HG03097 (cell line): ENCODE data around the gene DUS4L.
"Not testable (repeated sequence)": the region's sequence is repeated elsewhere in the genome, so short reads cannot be mapped to it uniquely, and the experiment has no call there.

Experiments used
- ATAC-seq: cut with Tn5 transposase; IDR thresholded peaks from one replicate; pipeline ENCODE4 v1.9.1; 2021; ENCODE audit not compliant: unreplicated experiment, low FRiP score

DUS4L gene, protein sequence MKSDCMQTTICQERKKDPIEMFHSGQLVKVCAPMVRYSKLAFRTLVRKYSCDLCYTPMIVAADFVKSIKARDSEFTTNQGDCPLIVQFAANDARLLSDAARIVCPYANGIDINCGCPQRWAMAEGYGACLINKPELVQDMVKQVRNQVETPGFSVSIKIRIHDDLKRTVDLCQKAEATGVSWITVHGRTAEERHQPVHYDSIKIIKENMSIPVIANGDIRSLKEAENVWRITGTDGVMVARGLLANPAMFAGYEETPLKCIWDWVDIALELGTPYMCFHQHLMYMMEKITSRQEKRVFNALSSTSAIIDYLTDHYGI

DNA sequence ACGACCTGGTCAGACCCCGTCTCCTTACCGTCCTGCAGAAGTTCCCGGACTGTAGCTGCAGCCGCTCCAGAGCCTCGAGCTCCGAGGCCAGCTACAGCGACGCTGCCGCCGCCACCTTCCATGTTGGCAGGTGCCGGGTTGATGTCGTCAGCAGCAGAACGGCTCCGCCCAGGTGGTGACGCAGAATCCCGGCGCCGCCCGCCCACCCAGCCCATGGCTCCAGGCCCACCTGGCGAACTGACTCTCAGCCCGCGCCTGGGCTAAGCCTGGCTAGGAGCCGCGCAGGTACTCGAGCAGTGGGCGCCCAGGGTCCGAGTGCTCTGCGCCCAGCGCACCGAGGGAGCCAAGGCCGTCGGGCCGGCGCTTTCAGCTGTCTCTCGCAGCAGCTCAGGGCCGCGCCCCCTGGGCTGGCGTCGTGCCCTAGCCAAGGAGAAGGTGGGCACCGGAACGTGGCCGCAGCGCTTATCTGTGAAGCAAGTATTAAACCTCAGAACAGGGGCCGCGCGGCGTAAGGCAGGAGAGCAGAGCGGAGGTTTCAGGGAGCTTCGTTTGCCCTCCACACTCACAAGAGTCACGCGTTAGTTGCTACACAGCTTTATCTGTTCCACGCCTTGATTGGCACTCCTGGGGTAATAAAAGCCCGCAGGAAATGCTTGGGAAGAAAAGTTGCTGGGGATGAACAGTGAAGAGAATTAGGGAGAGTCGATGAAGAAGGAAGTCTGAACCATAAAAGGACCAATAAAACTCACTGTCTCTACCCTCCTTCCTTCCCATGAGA, at the start of gene DUS4L, which contains the start of gene COG5:
Gene DUS4L, plus strand, starts transcription at position 197 of the 778 bp plus-strand sequence. CDS start 3,100 bp downstream, outside the sequence.
Gene COG5, minus strand, starts transcription at position 146 of the 778 bp plus-strand sequence. Its CDS starts 24 bp downstream, at position 122.
- ATAC-seq = peak; percentile 93

DNA sequence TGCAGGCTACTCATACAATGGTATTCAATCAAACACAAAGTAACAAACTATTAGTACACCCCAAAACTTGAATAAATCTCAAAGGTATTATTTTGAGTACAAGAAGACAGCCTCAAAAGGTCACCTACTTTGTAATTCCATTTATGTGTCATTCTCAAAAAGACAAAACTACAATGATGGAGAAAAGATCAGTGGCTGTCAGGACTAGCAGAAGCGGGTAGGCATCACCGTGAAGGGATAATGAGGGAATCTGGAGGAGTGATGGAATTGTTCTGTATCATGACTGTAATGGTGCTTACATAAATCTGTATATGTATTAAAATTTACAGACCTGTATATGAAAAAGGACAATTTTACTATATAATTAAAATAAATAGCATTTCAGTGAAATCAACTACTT, 37.1 kb upstream of the DUS4L start:
- no peak for ATAC-seq

DNA sequence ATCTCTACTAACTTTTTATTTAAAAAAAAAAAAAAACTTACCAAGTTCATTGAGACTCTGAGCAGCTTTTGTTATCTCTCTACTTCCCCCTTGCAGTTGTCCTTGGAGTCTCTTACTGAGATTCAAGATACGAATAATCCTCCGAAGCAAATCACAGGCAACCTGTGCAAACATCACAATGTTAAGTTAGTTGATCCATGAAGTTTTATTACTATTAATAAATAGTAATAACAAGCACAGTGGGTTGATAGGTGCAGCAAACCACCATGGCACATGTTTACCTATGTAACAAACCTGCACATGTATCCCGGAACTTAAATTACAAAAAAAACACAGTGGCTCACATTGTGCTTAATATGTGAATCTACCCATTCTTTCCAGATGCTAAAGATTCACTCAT, 36.6 kb upstream of the DUS4L start:
- no peak for ATAC-seq

DNA sequence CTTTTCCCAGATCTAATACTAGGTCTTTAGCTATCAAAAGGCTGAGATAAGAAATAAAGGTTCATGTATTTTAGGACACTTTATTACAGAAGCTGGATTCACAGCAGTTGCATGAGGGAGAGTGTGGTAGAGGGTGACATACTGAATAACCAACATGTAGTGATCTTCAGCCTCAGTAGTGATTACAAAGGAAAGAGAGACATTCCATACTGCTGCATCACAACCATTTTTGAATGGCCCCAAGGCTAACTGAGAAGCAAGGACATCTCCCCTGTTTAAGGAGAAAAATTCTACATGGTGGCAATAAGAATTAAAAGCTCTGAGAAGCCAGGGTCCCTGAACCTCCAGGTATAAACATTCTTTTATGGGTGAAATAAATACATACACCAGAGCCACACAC, 35.3 kb upstream of the DUS4L start:
- ATAC-seq = no peak

DNA sequence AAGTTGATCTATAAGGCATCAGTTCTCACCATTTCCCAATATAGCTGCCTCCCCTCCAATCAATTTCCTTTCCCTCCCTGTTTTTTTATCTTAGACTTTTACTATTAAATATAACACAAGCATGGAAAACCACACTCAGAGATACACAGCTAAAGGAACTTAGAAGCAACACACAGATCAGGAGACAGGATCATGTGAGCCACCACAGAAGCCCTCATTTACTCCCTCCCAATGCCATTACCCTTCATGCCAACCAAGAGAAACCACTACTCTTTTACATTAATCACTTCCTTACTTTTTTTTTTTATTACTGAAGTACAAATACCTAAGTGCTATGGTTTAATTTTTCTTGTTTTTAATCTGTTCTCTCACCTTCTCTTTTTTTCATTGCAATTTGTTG, 33.0 kb upstream of the DUS4L start:
- ATAC-seq = no peak

DNA sequence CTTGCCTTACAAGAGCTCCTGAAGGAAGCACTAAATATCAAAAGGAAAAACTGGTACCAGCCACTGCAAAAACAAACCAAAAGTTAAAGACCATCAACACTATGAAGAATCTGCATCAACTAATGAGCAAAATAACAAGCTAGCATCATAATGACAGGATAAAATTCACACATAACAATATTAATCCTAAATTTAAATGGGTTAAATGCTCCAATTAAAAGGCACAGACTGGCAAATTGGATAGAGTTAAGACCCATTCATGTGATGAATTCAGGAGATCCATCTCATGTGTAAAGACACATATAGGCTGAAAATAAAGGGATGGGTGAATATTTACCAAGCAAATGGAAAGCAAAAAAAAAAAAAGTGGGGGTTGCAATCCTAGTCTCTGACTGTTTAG, 29.6 kb upstream of the DUS4L start:
- ATAC-seq = no peak

DNA sequence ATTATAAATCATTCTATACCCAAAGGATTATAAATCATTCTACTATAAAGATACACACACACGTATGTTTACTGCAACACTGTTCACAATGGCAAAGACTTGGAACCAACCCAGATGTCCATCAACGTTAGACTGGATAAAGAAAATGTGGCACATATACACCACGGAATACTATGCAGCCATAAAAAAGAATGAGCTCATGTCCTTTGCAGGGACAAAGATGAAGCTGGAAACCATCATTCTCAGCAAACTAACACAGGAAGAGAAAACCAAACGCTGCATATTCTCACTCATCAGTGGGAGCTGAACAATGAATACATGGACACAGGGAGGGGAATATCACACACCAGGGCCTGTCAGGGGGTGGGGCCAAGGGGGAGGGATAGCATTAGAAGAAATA, 26.5 kb upstream of the DUS4L start:
- not testable (repeated sequence) for ATAC-seq

DNA sequence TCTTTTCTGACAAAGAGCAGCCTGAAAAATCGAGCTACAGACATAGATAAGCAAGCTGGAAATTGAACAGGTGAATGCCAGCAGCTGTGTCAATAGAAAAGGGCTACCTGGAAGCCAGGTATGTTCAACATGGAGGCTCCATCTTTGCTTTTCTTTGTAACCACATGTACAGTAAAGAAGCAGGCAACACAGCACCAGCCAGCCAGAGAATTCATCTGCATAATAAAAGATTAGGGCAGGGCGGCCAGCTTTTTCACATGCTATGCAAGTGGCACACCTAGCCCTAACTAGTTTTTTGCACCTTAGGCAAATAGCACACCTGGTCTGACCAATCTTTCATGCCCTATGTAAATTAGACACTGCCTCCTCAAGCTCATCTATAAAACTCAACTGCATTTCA, 25.8 kb upstream of the DUS4L start:
- no peak for ATAC-seq

DNA sequence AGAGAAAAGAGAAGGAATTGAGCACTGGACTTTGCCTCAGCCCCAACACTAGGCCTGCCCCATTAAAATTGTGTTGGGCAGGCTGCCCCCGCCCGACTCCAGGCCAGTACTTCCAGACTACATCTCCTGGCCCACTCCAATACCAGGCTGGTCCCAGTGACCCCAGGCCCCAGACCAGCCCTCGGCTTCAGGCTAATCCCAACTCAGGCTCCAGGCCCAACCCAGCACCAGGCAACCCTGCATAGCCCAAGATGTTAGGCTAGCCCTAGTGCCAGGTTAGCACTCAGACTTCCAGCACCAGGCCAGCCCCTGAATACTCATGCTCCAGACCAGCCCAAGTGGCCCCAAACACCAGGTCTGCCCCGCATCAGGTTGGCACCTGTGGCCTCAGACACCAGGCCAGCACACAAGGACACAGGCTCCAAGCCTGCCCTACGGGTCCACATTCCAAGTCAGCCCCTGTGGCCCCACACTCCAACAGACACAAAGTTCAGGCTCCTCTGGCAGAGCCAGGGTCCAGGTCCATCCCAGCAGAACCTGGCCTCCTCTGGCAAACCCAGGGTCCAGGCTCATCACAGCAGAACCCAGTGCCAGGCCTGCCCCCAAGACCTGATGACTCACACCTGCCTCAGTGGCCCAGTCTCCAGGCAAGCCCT, 20.3 kb upstream of the DUS4L start:
- ATAC-seq = no peak

DNA sequence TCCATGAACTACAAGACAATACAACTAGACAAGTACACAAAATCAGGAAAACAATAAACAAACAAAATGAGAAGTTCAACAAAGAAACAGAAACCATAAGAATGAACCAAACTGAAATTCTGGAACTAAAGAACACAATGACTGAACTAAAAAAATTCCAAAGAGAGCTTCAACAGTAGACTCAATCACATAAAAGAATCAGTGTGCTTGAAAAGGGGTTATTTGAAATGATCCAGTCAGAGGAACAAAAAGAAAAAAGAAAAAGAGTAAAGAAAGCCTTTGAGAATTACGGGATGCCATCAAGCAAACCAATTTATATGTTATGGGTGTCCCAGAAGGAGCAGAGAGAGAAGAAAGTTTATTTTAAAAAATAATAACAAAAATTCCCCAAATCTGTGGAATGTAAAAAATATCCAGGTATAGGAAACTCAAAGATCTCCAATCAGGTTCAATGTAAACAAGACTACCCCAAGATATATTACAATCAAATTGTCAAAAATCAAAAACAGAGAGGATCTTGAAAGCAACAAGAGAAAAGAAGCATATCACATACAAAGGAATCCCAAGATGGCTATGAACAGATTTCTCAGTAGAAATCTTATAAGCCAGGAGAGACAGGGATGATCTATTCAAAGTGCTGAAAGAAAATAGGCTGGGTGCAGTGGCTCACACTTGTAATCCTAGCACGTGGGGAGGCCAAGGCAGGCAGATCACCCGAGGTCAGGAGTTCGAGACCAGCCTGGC, 18.8 kb upstream of the DUS4L start:
- ATAC-seq = no peak

DNA sequence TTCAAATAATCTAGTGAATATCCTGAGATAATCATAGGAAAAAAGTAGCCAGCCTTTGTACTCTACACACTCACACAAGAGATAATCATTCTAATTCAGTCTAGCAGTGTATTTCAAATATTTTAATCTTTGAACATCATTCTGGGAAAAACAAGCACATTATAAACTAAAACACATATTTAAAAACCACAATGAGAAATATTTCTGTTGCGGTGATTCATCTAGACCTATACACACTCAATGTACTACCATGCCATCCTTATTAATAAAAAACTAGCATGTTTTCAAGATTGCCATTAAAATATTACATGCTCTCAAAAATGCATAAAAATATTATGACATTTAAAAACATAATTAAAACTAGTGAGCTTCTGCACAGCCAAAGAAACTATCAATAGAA, 11.8 kb upstream of the DUS4L start:
- no peak for ATAC-seq

DNA sequence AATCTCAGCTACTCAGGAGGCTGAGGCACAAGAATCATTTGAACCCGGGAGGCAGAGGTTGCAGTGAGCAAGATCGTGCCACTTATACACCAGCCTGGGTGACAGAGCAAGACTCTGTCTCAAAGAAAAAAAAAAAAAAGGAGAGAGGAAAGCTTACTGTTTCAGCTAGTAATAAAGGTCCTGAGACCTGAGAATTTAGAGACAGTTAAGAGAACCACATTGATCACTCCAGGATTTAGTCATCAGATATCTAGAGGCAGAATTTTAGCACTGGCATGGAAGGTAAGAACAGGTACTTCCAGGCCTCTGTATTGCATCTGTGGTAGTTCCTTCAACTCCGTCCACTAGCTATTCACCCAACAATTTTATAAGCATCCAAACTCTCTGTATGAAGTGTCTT, 7.9 kb upstream of the DUS4L start:
- ATAC-seq = no peak

DNA sequence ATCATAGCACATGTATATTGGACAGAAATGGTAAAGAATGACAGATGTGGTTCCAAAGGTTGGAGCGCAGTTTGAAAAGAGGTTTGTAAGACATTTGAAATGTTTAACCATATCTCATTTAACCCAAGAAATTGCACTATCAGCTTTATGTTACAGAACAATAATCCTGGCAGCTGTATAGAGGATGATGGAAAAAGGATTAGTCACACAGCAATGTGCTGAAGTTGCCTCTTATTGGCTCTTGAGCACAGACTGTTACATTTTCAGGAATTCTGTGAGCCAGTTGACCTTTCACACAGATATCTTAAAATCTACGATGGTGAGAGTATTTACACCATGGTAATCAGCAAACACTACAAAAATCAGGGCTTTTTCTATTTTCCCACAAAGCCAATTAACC, 3.9 kb upstream of the DUS4L start:
- no peak for ATAC-seq

DNA sequence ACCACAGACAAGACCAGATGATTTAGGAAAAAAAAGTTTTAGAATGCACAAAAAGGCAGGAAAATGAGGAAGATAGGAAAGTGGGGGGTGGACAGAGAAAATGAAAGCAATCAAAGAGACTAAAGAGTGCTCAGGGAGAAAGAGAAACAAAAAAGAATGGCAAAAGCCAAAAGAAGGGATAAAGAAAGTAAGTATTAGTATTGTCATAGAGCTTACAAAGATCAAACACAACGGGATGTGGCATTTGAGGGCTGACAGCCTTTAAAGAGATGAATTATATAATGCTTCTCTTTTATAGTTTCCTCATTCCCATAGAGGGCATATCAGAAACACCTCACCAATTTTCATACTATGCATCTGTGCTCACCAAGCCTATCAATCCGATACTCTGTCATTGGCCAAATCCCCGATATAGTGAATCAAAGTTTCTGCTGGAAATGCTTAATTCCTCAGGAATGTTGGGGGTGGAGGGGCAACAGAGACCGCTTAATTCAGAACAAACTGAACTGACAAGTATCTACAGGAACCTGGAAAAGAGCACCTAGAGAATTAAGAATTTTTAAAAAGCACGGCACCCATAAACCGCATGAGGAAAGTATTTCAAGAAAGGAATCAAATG, 2.8 kb upstream of the DUS4L start:
- no peak for ATAC-seq

DNA sequence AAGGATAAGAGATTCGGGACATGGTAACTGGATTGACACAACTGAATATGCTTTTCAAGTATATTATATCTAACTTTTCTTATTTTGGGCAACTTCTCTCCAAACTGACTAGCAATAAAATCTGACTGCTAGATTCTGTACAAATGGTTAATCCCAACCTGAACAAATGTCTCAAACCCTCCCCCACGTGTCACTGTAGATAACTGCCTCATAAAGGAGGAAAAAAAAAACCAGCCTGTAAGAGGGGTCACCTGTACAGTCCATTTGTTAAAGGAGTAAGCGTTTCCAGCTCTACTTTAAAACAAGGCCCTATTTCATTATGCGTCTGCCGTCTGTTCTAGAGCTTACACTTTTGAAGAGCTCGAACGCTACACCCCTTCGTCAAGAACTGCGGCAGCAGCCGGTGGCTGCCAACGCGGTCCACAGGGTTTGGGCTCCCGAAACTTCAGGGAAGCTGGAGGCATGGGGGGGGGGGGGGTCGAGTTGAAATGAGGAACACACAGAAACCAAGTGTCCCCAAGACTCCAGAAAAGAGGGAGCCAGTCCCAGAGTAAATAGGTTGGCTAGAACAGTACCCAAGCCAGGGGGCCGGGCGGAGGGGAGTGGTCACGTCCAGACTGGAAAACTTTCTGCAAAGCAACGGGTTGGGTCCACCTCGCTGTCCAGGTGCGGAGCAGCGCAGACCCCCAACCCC, 543 bp upstream of the DUS4L start:
- peak; percentile 46 for ATAC-seq

DNA sequence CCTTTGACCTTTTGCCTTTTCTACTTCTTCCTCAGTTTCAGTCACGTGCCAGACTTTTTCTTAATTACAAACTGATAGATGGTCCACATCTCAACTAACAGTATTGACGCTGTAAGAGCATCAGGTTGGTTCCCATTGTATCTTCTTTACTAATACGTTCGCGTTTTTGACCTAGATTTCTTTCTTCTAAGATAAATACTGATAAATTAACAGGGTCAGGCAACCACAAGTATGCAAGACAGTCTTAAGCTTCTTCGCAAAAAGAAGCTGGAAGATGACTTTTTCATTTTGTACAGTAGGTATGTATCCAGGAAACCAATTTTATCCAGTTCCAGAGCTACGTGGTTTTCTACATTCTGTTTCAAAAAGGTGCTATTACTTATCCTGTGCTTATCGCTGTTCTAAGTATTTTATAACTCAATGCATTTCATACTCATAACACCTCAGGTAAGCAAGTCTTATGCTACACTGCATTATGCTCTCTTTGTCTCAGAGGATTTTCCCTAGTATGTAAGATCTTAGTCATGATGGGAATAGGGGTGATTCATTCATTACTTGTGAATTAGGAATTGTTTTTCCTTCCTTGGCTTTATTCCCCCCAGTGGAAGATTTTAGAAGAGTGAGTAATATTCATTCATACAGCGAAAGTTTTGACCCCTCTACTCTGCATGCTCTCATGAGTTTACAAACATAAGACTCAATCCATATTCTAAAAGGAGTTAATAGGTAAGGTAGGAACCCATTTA, 955 bp downstream of the DUS4L start:
- no peak for ATAC-seq

DNA sequence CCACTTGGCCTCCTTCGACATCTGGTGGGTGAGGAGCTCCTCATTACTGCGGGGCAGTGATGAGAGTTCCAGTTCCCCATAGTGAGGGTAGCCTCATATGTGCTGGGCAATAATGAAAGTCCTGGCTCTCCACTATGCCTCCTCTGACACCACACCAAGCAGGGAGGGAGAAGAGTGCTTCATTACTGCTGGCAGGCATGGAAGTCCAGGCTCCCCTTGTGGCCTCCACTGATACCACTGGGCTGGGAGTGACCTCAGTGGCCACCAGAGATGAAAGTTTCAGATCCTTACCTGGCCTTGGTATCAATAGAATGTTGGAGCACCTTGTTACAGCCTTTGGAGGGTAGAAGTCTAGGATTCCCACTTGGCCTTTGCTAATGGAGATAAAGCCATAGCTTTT, 6.5 kb downstream of the DUS4L start:
- ATAC-seq = no peak

DNA sequence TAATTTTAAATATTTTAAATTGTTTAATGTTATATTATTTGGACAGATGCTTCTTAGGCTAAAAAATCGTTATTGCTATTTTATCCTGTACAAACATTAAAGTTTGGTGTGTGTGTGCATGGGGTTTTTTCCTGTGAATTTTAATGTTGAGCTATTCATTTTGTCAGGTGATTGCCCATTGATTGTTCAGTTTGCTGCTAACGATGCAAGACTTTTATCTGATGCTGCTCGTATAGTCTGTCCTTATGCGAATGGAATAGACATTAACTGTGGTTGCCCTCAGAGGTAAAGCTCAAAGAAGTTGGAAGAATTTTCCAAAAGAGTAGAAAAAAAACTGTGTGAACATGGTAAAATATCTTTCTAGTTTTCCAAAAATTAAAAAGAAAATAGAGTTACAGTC, 9.8 kb downstream of the DUS4L start:
- ATAC-seq = no peak

DNA sequence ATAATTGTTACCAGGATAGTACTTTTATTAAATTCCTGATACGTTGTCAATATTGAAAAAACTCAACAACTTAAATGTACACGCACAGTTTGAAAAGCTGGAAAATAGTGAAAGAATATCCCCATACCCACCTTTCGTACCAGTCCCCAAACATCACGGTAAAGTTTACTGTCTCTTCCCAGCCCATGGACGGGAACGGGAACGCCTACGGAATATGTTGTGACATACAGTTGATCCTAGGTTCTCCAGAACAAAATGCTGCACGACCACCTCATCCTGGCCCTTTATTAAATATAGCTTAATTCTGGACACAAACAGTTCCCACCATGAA, 15.7 kb downstream of the DUS4L start:
- no peak for ATAC-seq
